Neural progenitor cell (in vitro differentiated cells): Measurements from ENCODE around the gene METTL16. TPM values are rescaled to one million over a fixed set of nuclear protein-coding genes. Genes with fewer than 3 reads are reported as not detected.
"Not testable (repeated sequence)": the region's sequence is repeated elsewhere in the genome, so short reads cannot be mapped to it uniquely, and the experiment has no call there.

Experiments used
- DNase-seq: peaks from one replicate; pipeline ENCODE4 v3.0.0-alpha.2; 2016; ENCODE audit warnings: low spot score
- H2AFZ ChIP-seq: fragments of 200-600 bp; sonication (generic); replicated peaks from 2 replicates; pipeline ENCODE4 v1.6.1; 2016; ENCODE audit warnings: antibody characterized with exemption
- H3F3A ChIP-seq: fragments of 200-600 bp; sonication (generic); 2 replicates; pipeline ENCODE4 v1.6.1; 2016; ENCODE audit warnings: antibody characterized with exemption, low read depth
- H3K27ac ChIP-seq: fragments of 200-600 bp; sonication (generic); 2 replicates; pipeline ENCODE4 v1.5.1; 2016; ENCODE audit warnings: mild to moderate bottlenecking
- H3K27me3 ChIP-seq: fragments of 200-600 bp; sonication (generic); 2 replicates; pipeline ENCODE4 v1.6.1; 2016; ENCODE audit warnings: mild to moderate bottlenecking, moderate library complexity
- H3K36me3 ChIP-seq: fragments of 200-600 bp; sonication (generic); 2 replicates; pipeline ENCODE4 v1.5.1; 2016
- H3K4me1 ChIP-seq: fragments of 200-600 bp; sonication (generic); 2 replicates; pipeline ENCODE4 v1.6.1; 2016; ENCODE audit warnings: mixed run types
- H3K4me2 ChIP-seq: fragments of 200-600 bp; sonication (generic); 2 replicates; pipeline ENCODE4 v1.6.1; 2016
- H3K4me3 ChIP-seq: fragments of 200-600 bp; sonication (generic); 2 replicates; pipeline ENCODE4 v1.5.1; 2016
- H3K79me2 ChIP-seq: fragments of 200-600 bp; sonication (generic); 2 replicates; pipeline ENCODE4 v1.6.1; 2016; ENCODE audit warnings: low read depth
- H3K9ac ChIP-seq: fragments of 200-600 bp; sonication (generic); 2 replicates; pipeline ENCODE4 v1.6.1; 2016
- H3K9me3 ChIP-seq: fragments of 200-600 bp; sonication (generic); 2 replicates; pipeline ENCODE4 v1.5.1; 2016; ENCODE audit warnings: low read depth
- H4K20me1 ChIP-seq: fragments of 200-600 bp; sonication (generic); 2 replicates; pipeline ENCODE4 v1.6.1; 2016; ENCODE audit warnings: low read depth
- H3K27ac Mint-ChIP-seq: 3 replicates; pipeline ENCODE4 v1.8.0; 2021; ENCODE audit warnings: mixed read lengths
- H3K27me3 Mint-ChIP-seq: 2 replicates; pipeline ENCODE4 v1.8.0; 2022; ENCODE audit warnings: low read depth, mild to moderate bottlenecking, inconsistent platforms, moderate library complexity, mixed read lengths; ENCODE audit not compliant: insufficient read depth
- H3K36me3 Mint-ChIP-seq: 3 replicates; pipeline ENCODE4 v1.8.0; 2021; ENCODE audit warnings: mixed read lengths
- H3K4me1 Mint-ChIP-seq: 3 replicates; pipeline ENCODE4 v1.8.0; 2021; ENCODE audit warnings: mixed read lengths
- H3K4me3 Mint-ChIP-seq: 3 replicates; pipeline ENCODE4 v1.8.0; 2021; ENCODE audit warnings: mild to moderate bottlenecking, moderate library complexity, mixed read lengths
- H3K9me3 Mint-ChIP-seq: 3 replicates; pipeline ENCODE4 v1.8.0; 2020; ENCODE audit warnings: mixed read lengths
- EZH2 ChIP-seq: fragments of 200-600 bp; sonication (generic); IDR thresholded peaks from 2 replicates; pipeline ENCODE4 v1.6.1; 2017; ENCODE audit warnings: antibody characterized with exemption, mild to moderate bottlenecking, moderate library complexity
- EZH2phosphoT487 ChIP-seq: fragments of 200-600 bp; sonication (generic); IDR thresholded peaks from 2 replicates; pipeline ENCODE4 v1.6.1; 2017; ENCODE audit warnings: antibody characterized with exemption
- total RNA-seq: library from RNA; depleted of rRNA; stranded (reverse); fragments of >200 nt; gene quantifications from 2 replicates; pipeline ENCODE4 v1.2.3, GENCODE V29; 2015; ENCODE audit warnings: low replicate concordance
- TF ChIP-seq, protein P1 (sequence below): fragments of 200-600 bp; sonication (generic); IDR thresholded peaks from 2 replicates; pipeline ENCODE4 v1.5.1; 2017; ENCODE audit warnings: antibody characterized with exemption, mild to moderate bottlenecking

Gene METTL16
- total RNA-seq, 1 donor from 2014 or later = 40.0 TPM

DNA sequence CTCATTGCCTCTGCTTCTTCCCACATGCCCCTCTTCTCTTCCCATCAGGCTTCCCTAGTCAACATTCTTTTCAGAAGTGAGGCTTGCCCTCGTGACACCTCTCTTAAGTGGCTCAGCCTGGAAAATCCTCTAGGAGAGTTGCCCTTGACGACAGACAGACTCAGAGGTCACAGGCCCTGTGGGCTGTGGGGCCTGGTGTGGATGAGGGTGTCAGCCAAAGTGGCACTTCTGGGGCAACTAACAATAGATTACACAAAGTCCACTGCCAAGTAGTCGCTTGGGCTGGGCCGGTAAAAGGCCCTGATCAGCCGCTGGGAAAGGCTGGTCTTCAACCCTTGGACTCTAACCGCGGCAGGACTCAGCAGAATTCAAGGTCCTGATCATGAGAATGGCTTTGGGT lies 33.7 kb upstream of the METTL16 start:
- Histone ChIP-seq H3K9ac (no peak overlapping the region), H4K20me1 (no peaks in the 10 kb centered on the region), H3K79me2 (no peaks in the 10 kb centered on the region), H3K9me3 (no peaks in the 10 kb centered on the region), H3K27ac (no peak overlapping the region), H3K4me2 (no peak overlapping the region), H3K4me3 (no peak overlapping the region), H2AFZ (no peak overlapping the region), H3F3A (peaks cover 6% of the 10 kb centered on the region), H3K27me3 (no peaks in the 10 kb centered on the region), H3K36me3 (no peaks in the 10 kb centered on the region), H3K4me1 (peaks cover 6% of the 10 kb centered on the region)
- H3K4me1 Mint-ChIP-seq = peaks cover 40% of the 10 kb centered on the region
- peaks cover 12% of the 10 kb centered on the region for H3K27me3 Mint-ChIP-seq
- peak overlapping the region; percentile 64 for H3K27ac Mint-ChIP-seq
- H3K9me3 Mint-ChIP-seq = no peaks in the 10 kb centered on the region
- DNase-seq = no peak
- H3K4me3 Mint-ChIP-seq = peak overlapping the region; percentile 4
- H3K36me3 Mint-ChIP-seq = no peaks in the 10 kb centered on the region
- no peak for TF ChIP-seq EZH2
- TF ChIP-seq, protein P1, sequence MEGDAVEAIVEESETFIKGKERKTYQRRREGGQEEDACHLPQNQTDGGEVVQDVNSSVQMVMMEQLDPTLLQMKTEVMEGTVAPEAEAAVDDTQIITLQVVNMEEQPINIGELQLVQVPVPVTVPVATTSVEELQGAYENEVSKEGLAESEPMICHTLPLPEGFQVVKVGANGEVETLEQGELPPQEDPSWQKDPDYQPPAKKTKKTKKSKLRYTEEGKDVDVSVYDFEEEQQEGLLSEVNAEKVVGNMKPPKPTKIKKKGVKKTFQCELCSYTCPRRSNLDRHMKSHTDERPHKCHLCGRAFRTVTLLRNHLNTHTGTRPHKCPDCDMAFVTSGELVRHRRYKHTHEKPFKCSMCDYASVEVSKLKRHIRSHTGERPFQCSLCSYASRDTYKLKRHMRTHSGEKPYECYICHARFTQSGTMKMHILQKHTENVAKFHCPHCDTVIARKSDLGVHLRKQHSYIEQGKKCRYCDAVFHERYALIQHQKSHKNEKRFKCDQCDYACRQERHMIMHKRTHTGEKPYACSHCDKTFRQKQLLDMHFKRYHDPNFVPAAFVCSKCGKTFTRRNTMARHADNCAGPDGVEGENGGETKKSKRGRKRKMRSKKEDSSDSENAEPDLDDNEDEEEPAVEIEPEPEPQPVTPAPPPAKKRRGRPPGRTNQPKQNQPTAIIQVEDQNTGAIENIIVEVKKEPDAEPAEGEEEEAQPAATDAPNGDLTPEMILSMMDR = no peak
- no peak for TF ChIP-seq EZH2phosphoT487

DNA sequence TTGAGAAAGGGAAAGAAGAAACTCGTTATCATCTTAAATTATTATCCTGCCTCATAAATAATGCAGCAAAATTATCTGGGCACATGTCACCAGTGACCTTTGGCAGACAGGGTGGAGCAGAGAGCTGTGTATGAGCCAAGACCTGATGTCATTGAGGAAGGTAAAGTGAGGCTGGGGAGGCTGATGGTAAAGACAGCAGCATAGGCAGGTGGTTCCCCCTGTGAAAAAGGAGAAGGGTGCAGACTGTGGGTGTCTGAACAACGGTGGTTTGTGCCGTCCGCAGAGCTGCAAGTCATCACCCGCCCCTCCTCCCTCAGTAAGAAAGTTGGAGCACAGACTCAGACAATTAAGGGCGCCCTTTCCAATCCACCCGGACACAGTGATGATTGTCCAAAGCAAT lies 30.8 kb upstream of the METTL16 start:
- no peak for DNase-seq
- H3K27ac ChIP-seq = no peak overlapping the region
- TF ChIP-seq EZH2phosphoT487 (no peak), EZH2 (no peak)
- TF ChIP-seq, protein P1 = no peak
- H4K20me1 ChIP-seq = no peaks in the 10 kb centered on the region
- no peaks in the 10 kb centered on the region for H3K79me2 ChIP-seq
- H3K4me3 ChIP-seq = no peak overlapping the region
- H3F3A ChIP-seq = peaks cover 3% of the 10 kb centered on the region
- peaks cover 33% of the 10 kb centered on the region for H3K4me1 Mint-ChIP-seq
- no peak overlapping the region for H2AFZ ChIP-seq
- H3K4me1 ChIP-seq = no peaks in the 10 kb centered on the region
- no peaks in the 10 kb centered on the region for H3K9me3 ChIP-seq
- peak overlapping the region; percentile 74 for H3K27ac Mint-ChIP-seq
- no peak overlapping the region for H3K4me2 ChIP-seq
- no peak overlapping the region for H3K4me3 Mint-ChIP-seq
- H3K36me3 ChIP-seq = no peaks in the 10 kb centered on the region
- no peak overlapping the region for H3K9ac ChIP-seq
- no peaks in the 10 kb centered on the region for H3K36me3 Mint-ChIP-seq
- peaks cover 10% of the 10 kb centered on the region for H3K27me3 Mint-ChIP-seq
- no peaks in the 10 kb centered on the region for H3K27me3 ChIP-seq
- no peaks in the 10 kb centered on the region for H3K9me3 Mint-ChIP-seq

DNA sequence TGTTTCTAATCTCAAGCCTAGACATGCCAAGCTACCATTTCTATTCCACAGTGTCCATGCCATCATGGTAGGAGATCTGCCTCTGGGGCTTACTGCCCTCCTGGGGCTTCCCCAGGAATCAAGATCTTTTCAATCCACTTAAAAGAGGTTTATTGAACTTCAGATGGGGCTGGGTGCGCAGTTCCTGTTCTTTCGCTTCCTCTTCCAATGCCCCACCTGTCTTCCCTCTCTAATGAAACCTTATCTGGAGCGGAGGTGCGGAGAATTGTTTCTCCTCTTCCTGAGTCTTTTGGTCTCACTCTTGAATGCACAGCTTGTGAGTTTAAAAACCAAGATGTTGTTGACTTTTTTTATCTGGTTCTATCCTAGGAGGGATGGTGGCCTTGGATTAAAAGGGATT lies 30.4 kb upstream of the METTL16 start:
- Histone ChIP-seq H2AFZ (no peak overlapping the region), H3K27me3 (no peaks in the 10 kb centered on the region), H3K79me2 (no peaks in the 10 kb centered on the region), H3K4me2 (no peak overlapping the region), H3K4me3 (no peak overlapping the region), H3K9me3 (no peaks in the 10 kb centered on the region), H3K4me1 (no peaks in the 10 kb centered on the region), H4K20me1 (no peaks in the 10 kb centered on the region), H3K9ac (no peak overlapping the region), H3F3A (peaks cover 3% of the 10 kb centered on the region), H3K27ac (no peak overlapping the region), H3K36me3 (no peaks in the 10 kb centered on the region)
- Mint-ChIP-seq H3K27me3 (peaks cover 10% of the 10 kb centered on the region), H3K27ac (peak overlapping the region; percentile 74), H3K9me3 (no peaks in the 10 kb centered on the region), H3K4me1 (peaks cover 30% of the 10 kb centered on the region), H3K36me3 (no peaks in the 10 kb centered on the region), H3K4me3 (no peak overlapping the region)
- TF ChIP-seq EZH2 = no peak
- TF ChIP-seq EZH2phosphoT487 = no peak
- TF ChIP-seq, protein P1 = no peak
- no peak for DNase-seq

DNA sequence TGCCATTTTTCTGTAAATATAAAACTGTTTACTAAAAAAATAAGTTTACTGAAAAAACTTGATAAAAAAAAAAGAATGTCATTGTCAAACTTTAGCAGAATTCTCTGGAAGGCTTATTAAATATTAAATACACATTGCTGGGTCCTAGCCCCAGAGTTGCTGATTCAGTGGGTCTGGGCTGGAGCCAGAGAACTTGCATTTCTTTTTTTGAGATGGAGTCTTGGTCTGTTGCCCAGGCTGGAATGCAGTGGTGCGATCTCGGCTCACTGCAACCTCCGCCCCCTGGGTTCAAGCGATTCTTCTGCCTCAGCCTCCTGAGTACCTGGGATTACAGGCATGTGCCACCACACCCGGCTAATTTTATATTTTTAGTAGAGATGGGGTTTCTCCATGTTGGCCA lies 25.9 kb upstream of the METTL16 start:
- H3K79me2 ChIP-seq = not testable (repeated sequence)

More for the DNA sequence above, 25.9 kb upstream of the METTL16 start:
- H2AFZ ChIP-seq = peak overlapping the region; percentile 27
- not testable (repeated sequence) for H3K27ac ChIP-seq, H3K4me1 ChIP-seq, H3K9me3 Mint-ChIP-seq, H3F3A ChIP-seq, H3K36me3 ChIP-seq, DNase-seq, H3K4me3 ChIP-seq, H3K4me2 ChIP-seq, H3K4me3 Mint-ChIP-seq, H3K27ac Mint-ChIP-seq, H4K20me1 ChIP-seq, H3K9ac ChIP-seq, H3K9me3 ChIP-seq, H3K27me3 Mint-ChIP-seq, H3K36me3 Mint-ChIP-seq, H3K27me3 ChIP-seq
- H3K4me1 Mint-ChIP-seq = peaks cover 18% of the 10 kb centered on the region
